Right lobe of liver (tissue), 6 donors: ENCODE data around the gene TUBG1. TPM values are rescaled to one million over a fixed set of nuclear protein-coding genes. Genes with fewer than 3 reads are reported as not detected.

ENCODE experiments used
- ATAC-seq, 4 donors: fragments of 200-7000 bp; cut with Tn5 transposase; one replicate each; pipeline ENCODE4 v1.9.1; 2020; ENCODE audit warnings: mild to moderate bottlenecking in 4 of 4, moderate library complexity in 4 of 4
- DNase-seq, 3 donors: peaks; one replicate each; pipeline ENCODE4 v3.0.0-alpha.2; 2020
- H3K27ac ChIP-seq, 3 donors: fragments of 200-600 bp; one replicate each; pipeline ENCODE4 v1.8.0; 2022
- H3K27me3 ChIP-seq, 2 donors: fragments of 200-600 bp; one replicate each; pipeline ENCODE4 v1.8.0; 2022
- H3K36me3 ChIP-seq, 4 donors: fragments of 200-600 bp; sonication (generic) in 1 of 4; one replicate each; pipeline versions ENCODE4 v1.5.1 to v1.8.0; 2017 to 2022; ENCODE audit warnings: control low read depth in 1 of 4
- H3K4me1 ChIP-seq, 4 donors: fragments of 200-600 bp; sonication (generic) in 1 of 4; one replicate each; pipeline versions ENCODE4 v1.5.1 to v1.8.0; 2017 to 2022; ENCODE audit warnings: control low read depth in 1 of 4
- H3K4me3 ChIP-seq, 3 donors: fragments of 200-600 bp; one replicate each; pipeline ENCODE4 v1.8.0; 2022
- H3K9me3 ChIP-seq, 4 donors: fragments of 200-600 bp; sonication (generic) in 1 of 4; one replicate each; pipeline versions ENCODE4 v1.5.1 to v1.8.0; 2017 to 2022; ENCODE audit warnings: control low read depth in 1 of 4
- POLR2A ChIP-seq: fragments of 450-650 bp; IDR thresholded peaks from one replicate; pipeline ENCODE4 v1.6.1; 2017; ENCODE audit warnings: antibody characterized with exemption, mild to moderate bottlenecking
- WGBS: methylation state at CpG from one replicate; pipeline ENCODE4 v1.1.6; 2018; ENCODE audit warnings: low coverage, low lambda C conversion rate; ENCODE audit not compliant: insufficient coverage; ENCODE audit errors: missing lambda C conversion rate; 5-methylcytosine and 5-hydroxymethylcytosine counted together
- intact Hi-C, 2 donors: fragments of 100-400 bp; cut with DNase I; formaldehyde crosslinking; loops; one replicate each; pipeline versions ENCODE4 v1.11.2 to v1.14.1; 2022
- long read RNA-seq: library from polyadenylated mRNA; unstranded; transcript quantifications from one replicate; pipeline ENCODE4 v2.0.0, GENCODE V29; 2019
- total RNA-seq, 6 experiments: library from RNA; depleted of rRNA in 2 of 6; stranded (reverse); fragments of >200 nt in 2 of 6; fragmentation: NEBNext Ultra II Directional in 3 of 6; extraction: Animal tissue kit (Norgen Biotek cat#: 25700) in 3 of 6; gene quantifications; one replicate each; pipeline versions ENCODE4 v1.1.0 to v1.2.4, GENCODE V29; 2016 to 2023
- TF ChIP-seq, protein P1 (sequence below), 4 donors: fragments of 200-600 bp in 3 of 4; fragments of 450-650 bp in 1 of 4; IDR thresholded peaks; one replicate each; pipeline versions ENCODE4 v1.5.1 to v1.8.0; 2016 to 2022; ENCODE audit warnings: antibody characterized with exemption in 4 of 4, mild to moderate bottlenecking in 2 of 4
- donor health status: DM: no; HTN: yes; CAD: no.
- donor health status: DM: no; HTN: no; CAD: no.
- donor health status: DM: no; HTN: no; CAD: no.
- donor health status: DM: no; HTN: yes; CAD: no.
- donor health status: DM: no; HTN: yes; CAD: no.

TUBG1 gene
- total RNA-seq: 10 to 100 TPM; 17.9 to 44.5 (median 22.0) TPM
- long read RNA-seq, transcript TUBG1-201 (11 exons, 1,611 nt): major isoform, 7 of 10 reads
- long read RNA-seq, partial matches to known transcripts: 3 of 10 reads
- long read RNA-seq, other reads (novel, unspliced or antisense): 0 of 10 reads

- Histone ChIP-seq H3K27me3 (no peaks in the 10 kb centered on the region), H3K4me1 (peaks cover 0 to 26% (median 6%) of the 10 kb centered on the region in 4 donors), H3K36me3 (peaks cover 0 to 18% (median 4%) of the 10 kb centered on the region in 4 donors), H3K9me3 (no peaks in the 10 kb centered on the region), H3K4me3 (peak within 1 kb of the TSS; percentile 78 to 80 (median 80)), H3K27ac (peak within 1 kb of the TSS; percentile 48 to 88 (median 80))
- intact Hi-C loops: no loop called here
- TF ChIP-seq, protein P1, sequence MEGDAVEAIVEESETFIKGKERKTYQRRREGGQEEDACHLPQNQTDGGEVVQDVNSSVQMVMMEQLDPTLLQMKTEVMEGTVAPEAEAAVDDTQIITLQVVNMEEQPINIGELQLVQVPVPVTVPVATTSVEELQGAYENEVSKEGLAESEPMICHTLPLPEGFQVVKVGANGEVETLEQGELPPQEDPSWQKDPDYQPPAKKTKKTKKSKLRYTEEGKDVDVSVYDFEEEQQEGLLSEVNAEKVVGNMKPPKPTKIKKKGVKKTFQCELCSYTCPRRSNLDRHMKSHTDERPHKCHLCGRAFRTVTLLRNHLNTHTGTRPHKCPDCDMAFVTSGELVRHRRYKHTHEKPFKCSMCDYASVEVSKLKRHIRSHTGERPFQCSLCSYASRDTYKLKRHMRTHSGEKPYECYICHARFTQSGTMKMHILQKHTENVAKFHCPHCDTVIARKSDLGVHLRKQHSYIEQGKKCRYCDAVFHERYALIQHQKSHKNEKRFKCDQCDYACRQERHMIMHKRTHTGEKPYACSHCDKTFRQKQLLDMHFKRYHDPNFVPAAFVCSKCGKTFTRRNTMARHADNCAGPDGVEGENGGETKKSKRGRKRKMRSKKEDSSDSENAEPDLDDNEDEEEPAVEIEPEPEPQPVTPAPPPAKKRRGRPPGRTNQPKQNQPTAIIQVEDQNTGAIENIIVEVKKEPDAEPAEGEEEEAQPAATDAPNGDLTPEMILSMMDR (IDR thresholded peaks at IDR 0.05): no peak
- peak; percentile 70 for TF ChIP-seq POLR2A
- peak; percentile 99 for DNase-seq
- no CpG with 5 or more reads among the region's 66 CpGs for WGBS
- peak; percentile 95 to 97 (median 96) for ATAC-seq
Measured at GRCh38 chr17:42609182-42609813, at the start of gene TUBG1, which contains the start of gene RETREG3. TUBG1 (plus strand) TSS chr17:42609683; CDS start chr17:42609738, 55 bp downstream. RETREG3 (minus strand) TSS chr17:42609374; CDS start chr17:42609324, 50 bp downstream.

- peaks cover 0 to 37% (median 18%) of the 10 kb centered on the region in 4 donors for H3K4me1 ChIP-seq
- intact Hi-C loops: no loop called here
Measured at GRCh38 chr17:42560246-42560645, 49.2 kb upstream of the TUBG1 start.

DNA sequence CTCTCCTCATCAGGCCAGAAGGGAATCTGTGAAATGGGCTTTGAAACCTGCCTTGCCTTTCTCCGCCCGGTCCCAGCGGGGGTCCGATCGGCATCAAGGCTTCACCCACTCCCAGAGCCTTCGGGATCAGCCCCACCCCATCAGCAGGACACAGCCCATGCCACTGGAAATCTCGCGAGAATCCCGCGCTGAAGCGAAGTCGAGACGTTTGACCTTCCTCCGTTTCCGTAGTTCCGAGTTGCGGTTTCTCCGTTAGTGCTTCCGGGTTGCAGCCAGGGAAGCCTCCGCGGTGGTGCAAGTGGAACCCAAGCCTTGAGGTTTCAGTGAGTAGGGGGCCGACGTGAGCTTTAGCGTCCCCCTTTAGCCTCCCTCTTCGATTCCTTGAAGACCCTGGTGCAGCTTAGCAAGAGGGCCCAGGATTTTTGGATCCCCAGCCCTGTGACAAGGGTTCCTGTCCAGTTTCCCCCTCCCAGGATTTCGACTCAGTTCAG, 47.5 kb upstream of the TUBG1 start, which contains the start of gene COASY:
COASY (plus strand) TSS at position 252 of the 491 bp plus-strand sequence. CDS start 475 bp downstream, outside the sequence.
- peaks cover 0 to 47% (median 23%) of the 10 kb centered on the region in 4 donors for H3K4me1 ChIP-seq
- intact Hi-C loops: no loop called here
- peak within 1 kb of the TSS; percentile 70 to 85 (median 82) for H3K27ac ChIP-seq
- no peaks in the 10 kb centered on the region for H3K27me3 ChIP-seq
- H3K4me3 ChIP-seq: peak within 1 kb of the TSS; percentile 92 to 96 (median 94)
- H3K9me3 ChIP-seq: no peaks in the 10 kb centered on the region
- peaks cover 0 to 11% (median 2%) of the 10 kb centered on the region in 4 donors for H3K36me3 ChIP-seq
- DNase-seq: peak; percentile 95
- WGBS: 0% methylated on average over 7 of the region's 26 CpGs
- TF ChIP-seq, protein P1 (IDR thresholded peaks at IDR 0.05): no peak
- TF ChIP-seq POLR2A: peak; percentile 46
- ATAC-seq: peak; percentile 69 to 75 (median 74)

More at GRCh38 chr17:42560246-42560645, 49.2 kb upstream of the TUBG1 start:
- H3K36me3 ChIP-seq: peaks cover 0 to 3% (median 1%) of the 10 kb centered on the region in 4 donors
- H3K4me3 ChIP-seq: no peak overlapping the region
- TF ChIP-seq, protein P1 (IDR thresholded peaks at IDR 0.05): no peak
- no peak for TF ChIP-seq POLR2A
- no peaks in the 10 kb centered on the region for H3K9me3 ChIP-seq
- 94% methylated on average over 3 of the region's 3 CpGs for WGBS
- ATAC-seq: no peak
- no peak for DNase-seq
- no peak overlapping the region for H3K27ac ChIP-seq
- H3K27me3 ChIP-seq: no peaks in the 10 kb centered on the region

- intact Hi-C loops: no loop called here
- H3K4me1 ChIP-seq: peaks cover 0 to 47% (median 23%) of the 10 kb centered on the region in 4 donors
- no peaks in the 10 kb centered on the region for H3K9me3 ChIP-seq
- DNase-seq (peak in 1 of 3 donors; percentile 64), ATAC-seq (peak; percentile 4 to 13 (median 10))
- peak overlapping the region; percentile 92 to 96 (median 94) for H3K4me3 ChIP-seq
- whole genome bisulfite sequencing: 2% methylated on average over 20 of the region's 48 CpGs
- H3K27ac ChIP-seq: peak overlapping the region; percentile 70 to 85 (median 82)
- TF ChIP-seq, protein P1 (IDR thresholded peaks at IDR 0.05): no peak
- TF ChIP-seq POLR2A: no peak
- H3K36me3 ChIP-seq: peaks cover 0 to 11% (median 2%) of the 10 kb centered on the region in 4 donors
- H3K27me3 ChIP-seq: no peaks in the 10 kb centered on the region
Measured at GRCh38 chr17:42562388-42563142, 46.9 kb upstream of the TUBG1 start.
